Measurements from ENCODE around the gene DCAF5. TPM values are rescaled to one million over a fixed set of nuclear protein-coding genes. Genes with fewer than 3 reads are reported as not detected.

DCAF5 gene, protein sequence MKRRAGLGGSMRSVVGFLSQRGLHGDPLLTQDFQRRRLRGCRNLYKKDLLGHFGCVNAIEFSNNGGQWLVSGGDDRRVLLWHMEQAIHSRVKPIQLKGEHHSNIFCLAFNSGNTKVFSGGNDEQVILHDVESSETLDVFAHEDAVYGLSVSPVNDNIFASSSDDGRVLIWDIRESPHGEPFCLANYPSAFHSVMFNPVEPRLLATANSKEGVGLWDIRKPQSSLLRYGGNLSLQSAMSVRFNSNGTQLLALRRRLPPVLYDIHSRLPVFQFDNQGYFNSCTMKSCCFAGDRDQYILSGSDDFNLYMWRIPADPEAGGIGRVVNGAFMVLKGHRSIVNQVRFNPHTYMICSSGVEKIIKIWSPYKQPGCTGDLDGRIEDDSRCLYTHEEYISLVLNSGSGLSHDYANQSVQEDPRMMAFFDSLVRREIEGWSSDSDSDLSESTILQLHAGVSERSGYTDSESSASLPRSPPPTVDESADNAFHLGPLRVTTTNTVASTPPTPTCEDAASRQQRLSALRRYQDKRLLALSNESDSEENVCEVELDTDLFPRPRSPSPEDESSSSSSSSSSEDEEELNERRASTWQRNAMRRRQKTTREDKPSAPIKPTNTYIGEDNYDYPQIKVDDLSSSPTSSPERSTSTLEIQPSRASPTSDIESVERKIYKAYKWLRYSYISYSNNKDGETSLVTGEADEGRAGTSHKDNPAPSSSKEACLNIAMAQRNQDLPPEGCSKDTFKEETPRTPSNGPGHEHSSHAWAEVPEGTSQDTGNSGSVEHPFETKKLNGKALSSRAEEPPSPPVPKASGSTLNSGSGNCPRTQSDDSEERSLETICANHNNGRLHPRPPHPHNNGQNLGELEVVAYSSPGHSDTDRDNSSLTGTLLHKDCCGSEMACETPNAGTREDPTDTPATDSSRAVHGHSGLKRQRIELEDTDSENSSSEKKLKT
- total RNA-seq: 57.3 TPM
- long read RNA-seq, full-length matches to known transcripts: 20 of 58 reads
- long read RNA-seq, partial matches to known transcripts: 3 of 58 reads
- long read RNA-seq, other reads (novel, unspliced or antisense): 35 of 58 reads

DNA sequence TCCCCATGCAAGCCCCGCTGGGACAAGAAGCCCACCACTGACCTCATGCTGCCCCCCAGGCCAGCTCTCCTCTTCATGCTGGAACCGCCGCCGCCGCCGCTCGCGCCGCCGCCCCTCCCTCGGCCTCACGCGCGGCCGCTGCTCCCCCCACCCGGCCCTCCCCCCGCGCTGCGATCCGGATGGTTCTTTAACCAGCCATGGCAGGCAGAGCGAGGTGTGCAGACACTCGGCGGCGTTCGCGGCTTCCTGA, at the start of gene DCAF5:
Gene DCAF5 (minus strand): TSS at position 218 of the 250 bp plus-strand sequence. CDS start 141 bp downstream, at position 77.
- Histone ChIP-seq H3K36me3 (peaks cover 11% of the 10 kb centered on the region), H3K9me3 (no peaks in the 10 kb centered on the region), H3K4me1 (peaks cover 32% of the 10 kb centered on the region), H3K27ac (peak within 1 kb of the TSS; percentile 94), H3K27me3 (no peaks in the 10 kb centered on the region), H3K4me3 (peak within 1 kb of the TSS; percentile 96)
- ATAC-seq (no peak), DNase-seq (peak; percentile 98)
- TF ChIP-seq, protein P1, sequence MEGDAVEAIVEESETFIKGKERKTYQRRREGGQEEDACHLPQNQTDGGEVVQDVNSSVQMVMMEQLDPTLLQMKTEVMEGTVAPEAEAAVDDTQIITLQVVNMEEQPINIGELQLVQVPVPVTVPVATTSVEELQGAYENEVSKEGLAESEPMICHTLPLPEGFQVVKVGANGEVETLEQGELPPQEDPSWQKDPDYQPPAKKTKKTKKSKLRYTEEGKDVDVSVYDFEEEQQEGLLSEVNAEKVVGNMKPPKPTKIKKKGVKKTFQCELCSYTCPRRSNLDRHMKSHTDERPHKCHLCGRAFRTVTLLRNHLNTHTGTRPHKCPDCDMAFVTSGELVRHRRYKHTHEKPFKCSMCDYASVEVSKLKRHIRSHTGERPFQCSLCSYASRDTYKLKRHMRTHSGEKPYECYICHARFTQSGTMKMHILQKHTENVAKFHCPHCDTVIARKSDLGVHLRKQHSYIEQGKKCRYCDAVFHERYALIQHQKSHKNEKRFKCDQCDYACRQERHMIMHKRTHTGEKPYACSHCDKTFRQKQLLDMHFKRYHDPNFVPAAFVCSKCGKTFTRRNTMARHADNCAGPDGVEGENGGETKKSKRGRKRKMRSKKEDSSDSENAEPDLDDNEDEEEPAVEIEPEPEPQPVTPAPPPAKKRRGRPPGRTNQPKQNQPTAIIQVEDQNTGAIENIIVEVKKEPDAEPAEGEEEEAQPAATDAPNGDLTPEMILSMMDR (IDR thresholded peaks at IDR 0.05): no peak
- intact Hi-C loops (cut with DNase I): no loop called here

DNA sequence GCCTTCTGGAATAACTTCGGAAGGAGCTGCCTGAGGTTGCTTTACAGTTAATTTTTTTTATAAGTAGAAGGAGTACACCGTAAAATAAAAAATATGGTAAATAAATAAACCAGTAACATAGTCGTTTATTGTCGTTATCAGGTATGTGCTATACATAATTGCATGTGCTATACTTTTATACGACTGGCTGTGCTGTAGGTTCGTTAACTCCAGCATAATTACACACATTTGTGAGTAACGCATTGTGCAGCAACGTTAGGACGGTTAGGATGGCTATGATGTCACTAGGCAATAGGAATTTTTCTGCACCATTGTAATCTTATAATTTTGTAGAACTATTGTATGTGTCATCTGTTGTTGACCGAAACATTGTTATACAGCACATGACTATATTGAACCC, 46.9 kb upstream of the DCAF5 start:
- intact Hi-C loops (cut with DNase I): no loop called here
- H3K4me1 ChIP-seq: no peaks in the 10 kb centered on the region
- no peaks in the 10 kb centered on the region for H3K9me3 ChIP-seq
- H3K36me3 ChIP-seq: no peaks in the 10 kb centered on the region
- H3K27ac ChIP-seq: no peak overlapping the region
- ATAC-seq (no peak), DNase-seq (no peak)
- H3K4me3 ChIP-seq: no peak overlapping the region
- TF ChIP-seq, protein P1 (IDR thresholded peaks at IDR 0.05): no peak
- no peaks in the 10 kb centered on the region for H3K27me3 ChIP-seq

DNA sequence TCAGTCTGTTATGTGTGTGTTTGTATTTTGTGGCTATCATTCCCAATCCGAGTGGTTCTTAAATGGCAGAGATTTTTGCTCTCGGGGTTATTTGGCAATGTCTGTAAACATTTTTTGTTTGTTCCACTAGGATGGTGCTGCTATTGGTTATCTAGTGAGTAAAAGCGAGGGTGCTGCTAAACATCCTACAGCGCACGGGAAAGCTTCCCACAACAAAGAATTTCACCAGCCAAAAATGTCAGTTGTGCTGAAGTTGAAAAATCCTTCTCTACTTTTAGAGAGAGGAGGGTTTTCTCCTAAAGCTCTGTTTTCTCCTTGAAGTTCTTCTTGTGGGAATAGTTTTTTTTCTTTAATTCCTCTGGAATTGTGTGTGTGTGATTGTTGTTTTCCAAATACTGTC, 40.8 kb upstream of the DCAF5 start:
- no peak overlapping the region for H3K4me3 ChIP-seq
- no peaks in the 10 kb centered on the region for H3K36me3 ChIP-seq
- H3K9me3 ChIP-seq: no peaks in the 10 kb centered on the region
- intact Hi-C loops (cut with DNase I): no loop called here
- DNase-seq (no peak), ATAC-seq (no peak)
- TF ChIP-seq, protein P1 (IDR thresholded peaks at IDR 0.05): no peak
- H3K27ac ChIP-seq: no peak overlapping the region
- H3K4me1 ChIP-seq: no peaks in the 10 kb centered on the region
- no peaks in the 10 kb centered on the region for H3K27me3 ChIP-seq

DNA sequence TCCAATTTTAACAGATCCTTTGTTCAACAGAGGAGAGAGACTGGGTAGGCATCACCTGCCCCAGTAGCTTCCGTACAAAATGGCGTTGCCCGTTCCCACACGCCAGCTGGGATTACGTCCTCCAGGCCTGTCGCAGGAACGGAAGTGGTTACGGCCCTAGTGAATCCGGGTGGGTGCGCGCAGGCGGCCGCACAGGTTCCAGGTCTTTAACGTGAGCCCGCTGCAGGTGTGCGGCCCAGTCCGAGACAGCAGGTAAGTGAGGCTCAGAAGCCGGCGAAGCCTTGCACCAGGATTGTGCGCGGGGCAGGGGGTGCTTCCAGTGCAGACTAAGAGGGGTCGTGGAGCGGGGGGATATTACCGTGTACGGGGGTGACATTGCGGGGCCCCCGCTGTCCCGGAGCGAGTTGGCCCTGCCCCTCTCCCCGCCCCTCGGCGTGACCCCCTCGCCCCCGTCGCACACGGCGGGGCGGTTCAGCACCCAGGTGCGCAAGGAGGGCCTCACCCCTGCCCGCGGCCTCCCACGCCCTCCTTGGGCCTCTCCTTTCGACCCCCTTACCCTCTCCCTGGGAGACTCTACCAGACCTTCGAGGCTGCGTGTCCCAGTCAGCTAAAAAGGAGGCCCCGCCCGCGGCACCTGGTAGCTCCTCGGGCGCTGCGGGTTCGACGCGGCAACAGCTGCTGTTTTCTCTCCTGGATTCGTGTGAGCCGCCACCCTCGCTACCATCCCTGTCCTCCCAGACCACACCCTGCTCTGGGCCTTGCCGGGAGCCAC, 38.6 kb upstream of the DCAF5 start, which contains the start of gene EXD2:
Gene EXD2 (plus strand): TSS at position 159 of the 772 bp plus-strand sequence. CDS start 17,973 bp downstream, outside the sequence.
- no peaks in the 10 kb centered on the region for H3K36me3 ChIP-seq
- no peaks in the 10 kb centered on the region for H3K9me3 ChIP-seq
- intact Hi-C loops (cut with DNase I): no loop called here
- ATAC-seq (peak; percentile 99), DNase-seq (peak; percentile 94)
- no peaks in the 10 kb centered on the region for H3K27me3 ChIP-seq
- peak within 1 kb of the TSS; percentile 86 for H3K27ac ChIP-seq
- TF ChIP-seq, protein P1 (IDR thresholded peaks at IDR 0.05): no peak
- no peaks in the 10 kb centered on the region for H3K4me1 ChIP-seq
- H3K4me3 ChIP-seq: peak within 1 kb of the TSS; percentile 92

DNA sequence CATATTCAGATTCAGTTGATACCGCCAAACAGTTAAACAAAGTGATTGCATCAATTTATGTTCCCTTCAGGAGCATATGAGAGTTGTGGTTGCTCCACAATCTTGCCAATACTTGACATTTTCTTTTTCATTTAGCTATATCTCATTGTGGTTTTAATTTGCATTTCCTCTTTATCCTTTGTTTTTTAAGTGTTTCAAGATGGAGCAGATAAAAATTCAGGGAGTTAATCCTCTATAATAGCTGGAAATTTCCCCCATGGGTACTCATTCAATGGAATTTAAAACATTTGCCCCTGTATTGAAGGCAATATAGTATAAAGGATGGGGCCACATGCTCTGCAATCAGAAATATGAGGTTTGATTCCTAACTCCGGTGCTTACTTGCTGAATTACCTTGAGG, 37.3 kb upstream of the DCAF5 start:
- no peaks in the 10 kb centered on the region for H3K9me3 ChIP-seq
- ATAC-seq (no peak), DNase-seq (no peak)
- H3K27me3 ChIP-seq: no peaks in the 10 kb centered on the region
- H3K27ac ChIP-seq: no peak overlapping the region
- intact Hi-C loops (cut with DNase I): no loop called here
- H3K4me1 ChIP-seq: no peaks in the 10 kb centered on the region
- H3K4me3 ChIP-seq: no peak overlapping the region
- TF ChIP-seq, protein P1 (IDR thresholded peaks at IDR 0.05): no peak
- no peaks in the 10 kb centered on the region for H3K36me3 ChIP-seq

All from upper lobe of right lung (tissue), 1 donor.